ENCODE measurements around the gene PRRT4.

GRCh38 chr7:128402356-128402755, 40.9 kb upstream of the PRRT4 start:
- TF ChIP-seq POLR2A (IDR thresholded peaks at IDR 0.05; ENCODE audit: low read depth), result no peak
- TF ChIP-seq CTCF (IDR thresholded peaks at IDR 0.05), result no peak
- TF ChIP-seq POLR2AphosphoS5 (IDR thresholded peaks at IDR 0.05), result no peak
